Neural cell (in vitro differentiated cells): ENCODE measurements around the gene INF2. TPM values are rescaled to one million over a fixed set of nuclear protein-coding genes. Genes with fewer than 3 reads are reported as not detected.

Experiments used
- H2AFZ ChIP-seq: fragments of 200-600, 300-800 bp; sonication (generic), shearing (Covaris generic); 2 replicates; pipeline ENCODE4 v1.6.0; 2014; ENCODE audit warnings: low read depth, mild to moderate bottlenecking, antibody characterized with exemption, low read length, moderate library complexity
- H3F3A ChIP-seq: fragments of 200-600 bp; shearing (Covaris generic); 2 replicates; pipeline ENCODE4 v1.6.1; 2016; ENCODE audit warnings: mild to moderate bottlenecking, moderate library complexity, mixed read lengths, antibody characterized with exemption, low read length; ENCODE audit not compliant: insufficient read depth, poor library complexity, severe bottlenecking
- H3K27ac ChIP-seq: fragments of 200-600, 300-800 bp; sonication (generic), shearing (Covaris generic); 2 replicates; pipeline ENCODE4 v1.5.1; 2014; ENCODE audit warnings: mild to moderate bottlenecking, low read length, moderate library complexity
- H3K27me3 ChIP-seq: fragments of 300-800, 200-600 bp; sonication (generic), shearing (Covaris generic); 2 replicates; pipeline ENCODE4 v1.6.0; 2014; ENCODE audit warnings: mild to moderate bottlenecking, low read depth, low read length, moderate library complexity; ENCODE audit not compliant: insufficient read depth
- H3K36me3 ChIP-seq: fragments of 300-800, 200-600 bp; sonication (generic), shearing (Covaris generic); 2 replicates; pipeline ENCODE4 v1.5.1; 2014; ENCODE audit warnings: mild to moderate bottlenecking, antibody characterized with exemption, low read length, moderate library complexity; ENCODE audit not compliant: insufficient read depth
- H3K4me2 ChIP-seq: fragments of 300-800, 200-600 bp; sonication (generic), shearing (Covaris generic); 2 replicates; pipeline ENCODE4 v1.6.0; 2014; ENCODE audit warnings: mild to moderate bottlenecking, low read length
- H3K4me3 ChIP-seq: fragments of 300-800, 200-600 bp; sonication (generic), shearing (Covaris generic); 2 replicates; pipeline ENCODE4 v1.5.1; 2014; ENCODE audit warnings: mild to moderate bottlenecking, low read length, moderate library complexity
- H3K79me2 ChIP-seq: fragments of 200-600 bp; shearing (Covaris generic); replicated peaks from 2 replicates; pipeline ENCODE4 v1.6.0; 2014; ENCODE audit warnings: mild to moderate bottlenecking, low read length, moderate library complexity; ENCODE audit not compliant: insufficient read depth
- H3K9ac ChIP-seq: fragments of 300-800, 200-600 bp; sonication (generic), shearing (Covaris generic); 2 replicates; pipeline ENCODE4 v1.6.1; 2016; ENCODE audit warnings: mild to moderate bottlenecking, low read length, mixed read lengths
- H3K9me2 ChIP-seq: fragments of 200-600 bp; shearing (Covaris generic); 2 replicates; pipeline ENCODE4 v1.6.1; 2016; ENCODE audit warnings: mild to moderate bottlenecking, low read length, mixed read lengths; ENCODE audit not compliant: insufficient read depth
- H3K9me3 ChIP-seq: fragments of 200-600, 300-800 bp; sonication (generic), shearing (Covaris generic); 2 replicates; pipeline ENCODE4 v1.6.1; 2016; ENCODE audit warnings: mild to moderate bottlenecking, mixed run types, low read length, moderate library complexity, mixed read lengths
- H4K20me1 ChIP-seq: fragments of 200-600 bp; shearing (Covaris generic); 2 replicates; pipeline ENCODE4 v1.6.1; 2016; ENCODE audit warnings: mild to moderate bottlenecking, mixed run types; ENCODE audit not compliant: insufficient read depth
- CTCF ChIP-seq: fragments of 450-650 bp; IDR thresholded peaks from 2 replicates; pipeline ENCODE4 v1.5.1; 2014; ENCODE audit warnings: antibody characterized with exemption, mild to moderate bottlenecking, moderate library complexity; ENCODE audit not compliant: poor library complexity, severe bottlenecking
- EP300 ChIP-seq: fragments of 450-650 bp; conservative IDR thresholded peaks from 2 replicates; pipeline ENCODE4 v1.6.1; 2014; ENCODE audit warnings: antibody characterized with exemption, mild to moderate bottlenecking, moderate library complexity; ENCODE audit not compliant: poor library complexity, severe bottlenecking
- EZH2 ChIP-seq: fragments of 200-600, 300-800 bp; shearing (Covaris generic), sonication (generic); IDR thresholded peaks from 2 replicates; pipeline ENCODE4 v1.6.1; 2014; ENCODE audit warnings: antibody characterized with exemption, low read length, borderline replicate concordance, mild to moderate bottlenecking; ENCODE audit not compliant: insufficient read depth, poor library complexity, severe bottlenecking
- MXI1 ChIP-seq: fragments of 450-650 bp; conservative IDR thresholded peaks from 2 replicates; pipeline ENCODE4 v1.6.1; 2014; ENCODE audit warnings: antibody characterized with exemption, mild to moderate bottlenecking; ENCODE audit not compliant: poor library complexity, severe bottlenecking
- POLR2AphosphoS5 ChIP-seq: IDR thresholded peaks from 2 replicates; pipeline ENCODE4 v1.6.1; 2012
- RAD21 ChIP-seq: fragments of 450-650 bp; conservative IDR thresholded peaks from 2 replicates; pipeline ENCODE4 v1.6.1; 2014; ENCODE audit warnings: antibody characterized with exemption, mild to moderate bottlenecking, moderate library complexity
- REST ChIP-seq: IDR thresholded peaks from 2 replicates; pipeline ENCODE4 v1.6.1; 2012; ENCODE audit warnings: borderline replicate concordance
- SMC3 ChIP-seq: fragments of 450-650 bp; conservative IDR thresholded peaks from 2 replicates; pipeline ENCODE4 v1.6.1; 2014; ENCODE audit warnings: antibody characterized with exemption, mild to moderate bottlenecking, moderate library complexity; ENCODE audit not compliant: poor library complexity
- TAF1 ChIP-seq: IDR thresholded peaks from 2 replicates; pipeline ENCODE4 v1.6.1; 2012; ENCODE audit warnings: low read depth
- polyA plus RNA-seq: library from polyadenylated mRNA; depleted of rRNA; stranded (reverse); fragments of >200 nt; gene quantifications from 2 replicates; pipeline ENCODE4 v1.2.3, GENCODE V29; 2014

INF2 gene
- polyA plus RNA-seq, 1 donor from 2014 or later = 0.02 TPM

GRCh38 chr14:104746934-104747481, 57.6 kb downstream of the INF2 start:
- Histone ChIP-seq H3K27ac (no peak overlapping the region), H2AFZ (no peak overlapping the region), H3K27me3 (no peaks in the 10 kb centered on the region), H3K79me2 (no peaks in the 10 kb centered on the region), H3K4me2 (no peak overlapping the region), H4K20me1 (no peaks in the 10 kb centered on the region), H3K9me3 (no peaks in the 10 kb centered on the region), H3K9me2 (no peaks in the 10 kb centered on the region), H3F3A (no peaks in the 10 kb centered on the region), H3K4me3 (no peak overlapping the region), H3K36me3 (no peaks in the 10 kb centered on the region), H3K9ac (no peak overlapping the region)
- TF ChIP-seq MXI1 (no peak), REST (no peak), EZH2 (no peak), CTCF (no peak), SMC3 (no peak), RAD21 (no peak), EP300 (no peak), TAF1 (no peak), POLR2AphosphoS5 (no peak)

GRCh38 chr14:104747876-104748275, 58.5 kb downstream of the INF2 start:
- Histone ChIP-seq H3K4me3 (no peak overlapping the region), H3K4me2 (no peak overlapping the region), H3K27ac (no peak overlapping the region), H3K9ac (no peak overlapping the region), H3F3A (no peaks in the 10 kb centered on the region), H3K79me2 (no peaks in the 10 kb centered on the region), H2AFZ (no peak overlapping the region), H3K36me3 (no peaks in the 10 kb centered on the region), H3K27me3 (no peaks in the 10 kb centered on the region), H3K9me3 (no peaks in the 10 kb centered on the region), H3K9me2 (no peaks in the 10 kb centered on the region), H4K20me1 (no peaks in the 10 kb centered on the region)
- TF ChIP-seq EP300 (no peak), SMC3 (no peak), RAD21 (no peak), REST (no peak), MXI1 (no peak), TAF1 (no peak), EZH2 (no peak), POLR2AphosphoS5 (no peak), CTCF (no peak)
